ENCODE data around the gene MRPS10.
"Not testable (repeated sequence)": the region's sequence is repeated elsewhere in the genome, so short reads cannot be mapped to it uniquely, and the experiment has no call there.

Gene MRPS10

GRCh38 chr6:42212442-42212841, 5.2 kb downstream of the MRPS10 start:
- in situ Hi-C loops (cut with HindIII; ENCODE audit: low sequenced_read_pairs): no loop called here

- in situ Hi-C loops (cut with HindIII; ENCODE audit: low sequenced_read_pairs): no loop called here
These were observed 5.9 kb downstream of the MRPS10 start for GRCh38 chr6:42211726-42212125.

GRCh38 chr6:42210551-42210950, 7.1 kb downstream of the MRPS10 start:
- in situ Hi-C loops (cut with HindIII; ENCODE audit: low sequenced_read_pairs): no loop called here

GRCh38 chr6:42207559-42207958, 10.1 kb downstream of the MRPS10 start:
- in situ Hi-C loops (cut with HindIII; ENCODE audit: low sequenced_read_pairs): not testable (repeated sequence)

- in situ Hi-C loops (cut with HindIII; ENCODE audit: low sequenced_read_pairs): no loop called here
These were observed 12.8 kb downstream of the MRPS10 start for GRCh38 chr6:42204768-42205282.

- in situ Hi-C loops (cut with HindIII; ENCODE audit: low sequenced_read_pairs): no loop called here
These were observed 14.5 kb downstream of the MRPS10 start for GRCh38 chr6:42203183-42203582.

- in situ Hi-C loops (cut with HindIII; ENCODE audit: low sequenced_read_pairs): not testable (repeated sequence)
These were observed 15.3 kb downstream of the MRPS10 start for GRCh38 chr6:42202131-42202915.

GRCh38 chr6:42201382-42201781, 16.3 kb downstream of the MRPS10 start:
- in situ Hi-C loops (cut with HindIII; ENCODE audit: low sequenced_read_pairs): no loop called here

GRCh38 chr6:42200035-42200434, 17.6 kb downstream of the MRPS10 start:
- in situ Hi-C loops (cut with HindIII; ENCODE audit: low sequenced_read_pairs): no loop called here

GRCh38 chr6:42199106-42199981, 18.3 kb downstream of the MRPS10 start:
- in situ Hi-C loops (cut with HindIII; ENCODE audit: low sequenced_read_pairs): no loop called here

GRCh38 chr6:42197555-42198362, 19.9 kb downstream of the MRPS10 start:
- in situ Hi-C loops (cut with HindIII; ENCODE audit: low sequenced_read_pairs): no loop called here

GRCh38 chr6:42195415-42195814, 22.2 kb downstream of the MRPS10 start:
- in situ Hi-C loops (cut with HindIII; ENCODE audit: low sequenced_read_pairs): no loop called here

GRCh38 chr6:42194056-42194455, 23.6 kb downstream of the MRPS10 start:
- in situ Hi-C loops (cut with HindIII; ENCODE audit: low sequenced_read_pairs): no loop called here

- in situ Hi-C loops (cut with HindIII; ENCODE audit: low sequenced_read_pairs): no loop called here
These were observed 24.2 kb downstream of the MRPS10 start for GRCh38 chr6:42193491-42193894.

GRCh38 chr6:42192385-42192784, 25.3 kb downstream of the MRPS10 start:
- in situ Hi-C loops (cut with HindIII; ENCODE audit: low sequenced_read_pairs): not testable (repeated sequence)

GRCh38 chr6:42190554-42191183, 27.0 kb downstream of the MRPS10 start:
- in situ Hi-C loops (cut with HindIII; ENCODE audit: low sequenced_read_pairs): no loop called here

- in situ Hi-C loops (cut with HindIII; ENCODE audit: low sequenced_read_pairs): no loop called here
These were observed 29.3 kb downstream of the MRPS10 start for GRCh38 chr6:42188406-42188805.

- in situ Hi-C loops (cut with HindIII; ENCODE audit: low sequenced_read_pairs): no loop called here
These were observed 32.1 kb downstream of the MRPS10 start for GRCh38 chr6:42185597-42185996.

GRCh38 chr6:42184475-42184874, 33.2 kb downstream of the MRPS10 start:
- in situ Hi-C loops (cut with HindIII; ENCODE audit: low sequenced_read_pairs): no loop called here

- in situ Hi-C loops (cut with HindIII; ENCODE audit: low sequenced_read_pairs): no loop called here
These were observed 35.6 kb downstream of the MRPS10 start for GRCh38 chr6:42182101-42182500.

GRCh38 chr6:42179945-42180313, 37.7 kb downstream of the MRPS10 start:
- in situ Hi-C loops (cut with HindIII; ENCODE audit: low sequenced_read_pairs): no loop called here

Measured in DLD1 (cell line).